ENCODE results near the gene SART1. TPM values are rescaled to one million over a fixed set of nuclear protein-coding genes. Genes with fewer than 3 reads are reported as not detected.

Gene SART1
- total RNA-seq, 4 donors from 2014 or later: 14.4 to 61.9 (median 26.4) TPM

GRCh38 chr11:66004186-66004585 is 42.7 kb downstream of the SART1 start:
- no peak for DNase-seq
- Histone ChIP-seq H3K27ac (no peak overlapping the region), H3K36me3 (peaks cover 0 to 24% (median 0%) of the 10 kb centered on the region in 3 donors), H3K9me3 (no peaks in the 10 kb centered on the region), H3K27me3 (no peaks in the 10 kb centered on the region), H3K4me3 (no peak overlapping the region), H3K4me1 (peaks cover 0 to 22% (median 4%) of the 10 kb centered on the region in 4 donors)
- TF ChIP-seq CTCF (IDR thresholded peaks at IDR 0.05) (no peak), POLR2A (IDR thresholded peaks at IDR 0.05) (no peak)

DNA sequence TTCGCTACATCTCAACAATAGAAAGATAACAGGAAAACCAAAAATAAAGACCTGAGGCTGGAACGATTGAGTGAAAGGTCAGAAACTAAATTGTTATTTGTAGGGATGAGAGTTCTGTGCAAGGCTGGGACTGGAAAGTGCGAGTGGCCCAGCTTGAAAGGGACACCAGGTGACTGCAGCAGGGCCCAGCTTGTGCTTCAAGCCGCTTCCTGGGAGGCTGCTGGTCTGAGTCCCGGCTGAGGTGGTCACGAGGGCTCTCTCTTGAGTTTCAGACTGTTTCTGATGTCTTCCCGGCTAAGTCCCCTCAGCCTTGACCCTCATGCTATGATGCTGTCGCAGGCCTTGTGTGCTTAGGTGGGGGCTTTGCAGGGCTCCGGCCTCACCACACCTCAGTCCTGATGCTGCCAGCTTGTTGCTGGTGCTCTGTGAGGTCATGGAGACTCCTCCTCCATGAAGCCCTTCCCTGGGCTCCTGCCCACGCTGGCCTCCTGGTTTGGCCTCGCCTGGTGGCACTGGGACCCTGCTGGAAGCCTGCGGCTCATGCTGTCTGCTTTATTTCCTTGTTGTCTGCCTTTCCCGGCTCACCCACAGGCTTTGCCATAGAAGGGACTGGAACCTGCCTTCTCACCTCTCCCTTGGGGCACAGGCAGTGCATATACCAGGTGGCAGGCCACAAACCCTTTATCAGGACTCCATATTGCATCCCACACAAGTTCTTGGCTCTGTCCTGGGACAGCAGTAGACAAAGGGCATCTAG is 44.8 kb downstream of the SART1 start:
- no peaks in the 10 kb centered on the region for H3K9me3 ChIP-seq

GRCh38 chr11:66006891-66007176 is 45.3 kb downstream of the SART1 start:
- H3K27me3 ChIP-seq: peaks cover 0 to 5% of the 10 kb centered on the region in 2 donors
- H3K4me1 ChIP-seq: peaks cover 2 to 9% (median 4%) of the 10 kb centered on the region in 4 donors
- TF ChIP-seq POLR2A (IDR thresholded peaks at IDR 0.05): no peak
- no peak for TF ChIP-seq CTCF (IDR thresholded peaks at IDR 0.05)
- H3K9me3 ChIP-seq: no peaks in the 10 kb centered on the region
- H3K4me3 ChIP-seq: no peak overlapping the region
- H3K27ac ChIP-seq: peak overlapping the region in 1 of 4 donors; percentile 9
- DNase-seq: no peak
- H3K36me3 ChIP-seq: peaks cover 0 to 12% (median 0%) of the 10 kb centered on the region in 3 donors

More for the DNA sequence above, 44.8 kb downstream of the SART1 start:
- no peak for DNase-seq
- Histone ChIP-seq H3K36me3 (peaks cover 0 to 12% (median 0%) of the 10 kb centered on the region in 3 donors), H3K27ac (peak overlapping the region in 1 of 4 donors; percentile 9), H3K4me1 (peaks cover 0 to 7% (median 4%) of the 10 kb centered on the region in 4 donors), H3K27me3 (no peaks in the 10 kb centered on the region), H3K4me3 (no peak overlapping the region)
- TF ChIP-seq CTCF (IDR thresholded peaks at IDR 0.05) (no peak), POLR2A (IDR thresholded peaks at IDR 0.05) (no peak)

DNA sequence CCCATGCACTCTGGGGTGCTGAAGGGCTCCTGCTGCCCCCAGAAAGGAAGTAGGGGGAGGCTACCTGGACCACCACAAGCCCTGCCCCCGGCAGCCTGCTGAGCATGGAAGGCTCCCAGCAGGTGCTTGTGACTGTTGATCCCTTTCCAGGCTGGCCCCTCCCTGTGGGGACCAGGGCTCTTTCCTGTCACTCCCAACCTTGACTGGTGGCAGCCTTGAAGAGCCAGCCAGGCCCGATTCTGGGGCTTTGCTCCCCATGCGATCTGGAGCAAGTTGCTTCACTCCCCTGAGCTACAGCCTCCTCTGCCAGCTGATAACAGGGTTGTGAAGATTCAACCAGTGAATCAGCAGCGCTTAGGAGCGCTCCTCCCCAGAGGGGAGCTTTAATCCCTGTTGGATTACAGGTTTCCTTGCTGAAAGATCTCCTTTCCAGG is 45.7 kb downstream of the SART1 start:
- H3K4me3 ChIP-seq: no peak overlapping the region
- peaks cover 0 to 12% (median 0%) of the 10 kb centered on the region in 3 donors for H3K36me3 ChIP-seq
- DNase-seq: no peak
- no peaks in the 10 kb centered on the region for H3K9me3 ChIP-seq
- peaks cover 2 to 12% (median 4%) of the 10 kb centered on the region in 4 donors for H3K4me1 ChIP-seq
- peaks cover 0 to 9% of the 10 kb centered on the region in 2 donors for H3K27me3 ChIP-seq
- TF ChIP-seq POLR2A (IDR thresholded peaks at IDR 0.05): no peak
- no peak for TF ChIP-seq CTCF (IDR thresholded peaks at IDR 0.05)
- peak overlapping the region in 1 of 4 donors; percentile 9 for H3K27ac ChIP-seq

DNA sequence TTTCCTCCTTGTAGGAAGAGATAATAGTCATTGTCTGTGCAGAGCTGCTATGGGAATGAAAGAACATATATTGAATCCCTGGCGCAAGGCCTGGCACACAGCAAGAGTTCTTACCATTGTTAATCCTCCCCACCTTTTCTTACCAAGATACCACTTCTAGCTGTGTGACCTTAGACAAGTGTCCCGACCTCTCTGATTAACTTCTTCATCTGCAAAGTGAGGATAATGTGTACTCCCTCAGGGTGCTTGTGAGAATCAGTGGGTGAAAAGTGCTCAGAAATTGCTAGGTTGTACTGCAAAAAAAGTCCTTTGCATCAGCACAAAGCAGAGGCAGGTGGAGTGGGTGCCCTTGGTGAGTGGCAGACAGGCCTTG is 46.5 kb downstream of the SART1 start:
- Histone ChIP-seq H3K36me3 (peaks cover 0 to 12% (median 0%) of the 10 kb centered on the region in 3 donors), H3K27me3 (peaks cover 0 to 14% of the 10 kb centered on the region in 2 donors), H3K27ac (no peak overlapping the region), H3K4me3 (no peak overlapping the region), H3K4me1 (peaks cover 2 to 10% (median 3%) of the 10 kb centered on the region in 4 donors), H3K9me3 (no peaks in the 10 kb centered on the region)
- no peak for TF ChIP-seq CTCF (IDR thresholded peaks at IDR 0.05)
- no peak for TF ChIP-seq POLR2A (IDR thresholded peaks at IDR 0.05)
- DNase-seq: no peak

All from Peyer's patch (tissue), 4 donors.